NK-92 (cell line): ENCODE results near the gene CACNG4.
"Not testable (repeated sequence)": the region's sequence is repeated elsewhere in the genome, so short reads cannot be mapped to it uniquely, and the experiment has no call there.

ENCODE experiments used
- DNase-seq: peaks from one replicate; lab custom pipeline; 2025; ENCODE audit not compliant: unreplicated experiment; lab: John Stamatoyannopoulos, UW

The CACNG4 gene

DNA sequence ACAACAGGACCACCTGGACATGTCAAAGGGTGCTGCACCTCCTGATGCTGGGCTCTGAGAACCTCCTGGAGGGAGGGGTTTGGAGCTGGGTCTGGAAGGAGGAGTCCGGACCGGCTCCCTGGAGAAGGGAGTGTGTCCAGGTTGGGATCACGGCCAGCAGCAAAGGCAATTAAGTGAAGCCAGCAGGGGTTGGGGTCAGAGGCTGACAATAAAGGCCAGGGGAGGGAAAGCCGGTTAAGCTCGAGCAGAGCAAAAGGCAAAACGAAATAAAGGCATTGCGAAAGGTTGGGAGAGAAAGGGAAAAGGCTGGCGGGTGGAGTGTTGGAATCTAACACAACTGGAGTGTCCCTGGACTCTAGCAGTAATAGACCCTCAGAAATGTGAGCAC is 992 bp upstream of the CACNG4 start:
- no peak for DNase-seq

DNA sequence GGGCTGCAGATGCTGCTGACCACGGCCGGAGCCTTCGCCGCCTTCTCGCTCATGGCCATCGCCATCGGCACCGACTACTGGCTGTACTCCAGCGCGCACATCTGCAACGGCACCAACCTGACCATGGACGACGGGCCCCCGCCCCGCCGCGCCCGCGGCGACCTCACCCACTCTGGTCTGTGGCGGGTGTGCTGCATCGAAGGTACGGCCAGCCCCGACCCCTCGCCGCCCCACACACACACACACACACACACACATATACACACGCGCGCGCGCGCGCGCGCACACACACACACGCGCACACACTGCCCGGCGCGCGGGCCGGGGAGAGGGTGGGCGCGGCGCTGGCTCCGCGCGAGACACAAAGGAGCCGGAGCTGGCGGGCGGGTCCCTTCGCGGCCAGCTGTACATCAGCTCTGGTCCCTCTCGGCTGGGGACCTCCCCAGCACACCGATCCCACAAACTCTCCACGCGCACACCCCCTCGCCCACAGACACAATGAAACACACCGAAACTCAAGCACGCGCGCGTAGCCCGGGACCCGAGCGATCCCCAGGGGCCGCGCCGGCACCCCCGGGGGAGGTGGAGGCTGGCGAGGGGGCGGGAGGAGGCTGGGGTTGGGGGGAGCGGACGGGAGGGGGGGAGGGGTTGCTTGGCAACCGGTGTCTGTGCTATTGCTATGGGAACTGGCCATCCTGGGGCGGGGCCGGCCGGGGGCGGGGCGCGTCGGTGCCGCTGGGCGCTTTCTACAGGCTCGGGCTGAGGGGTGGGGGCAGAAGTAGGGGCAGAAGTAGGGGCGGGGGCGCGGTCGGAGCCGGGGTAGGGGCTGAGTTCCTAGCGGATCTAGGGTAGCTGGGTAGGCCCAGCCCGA is 658 bp downstream of the CACNG4 start:
- no peak for DNase-seq

DNA sequence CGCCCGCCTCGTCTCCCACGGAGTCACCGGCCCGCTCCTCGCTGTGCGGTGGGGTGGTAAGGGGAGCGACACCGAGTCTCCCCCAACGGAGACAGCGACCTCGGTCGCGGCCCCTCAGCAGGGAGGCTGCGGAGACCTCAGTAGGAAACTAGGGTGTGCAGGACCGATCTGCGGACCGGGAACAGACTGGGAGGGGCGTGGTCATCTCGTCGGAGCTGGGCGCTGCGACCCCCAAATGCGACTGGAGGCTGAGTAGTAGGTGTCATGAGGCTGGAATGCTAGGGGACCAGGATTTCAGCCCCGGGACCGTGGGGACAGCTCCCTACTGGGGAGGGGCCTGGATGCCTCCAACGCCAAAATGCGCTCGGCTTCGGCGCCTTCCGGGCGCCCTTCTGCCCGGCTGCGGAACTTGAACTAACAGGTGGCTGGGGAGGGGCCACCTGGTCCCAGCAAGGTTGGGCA is 1.3 kb downstream of the CACNG4 start:
- DNase-seq, result no peak

DNA sequence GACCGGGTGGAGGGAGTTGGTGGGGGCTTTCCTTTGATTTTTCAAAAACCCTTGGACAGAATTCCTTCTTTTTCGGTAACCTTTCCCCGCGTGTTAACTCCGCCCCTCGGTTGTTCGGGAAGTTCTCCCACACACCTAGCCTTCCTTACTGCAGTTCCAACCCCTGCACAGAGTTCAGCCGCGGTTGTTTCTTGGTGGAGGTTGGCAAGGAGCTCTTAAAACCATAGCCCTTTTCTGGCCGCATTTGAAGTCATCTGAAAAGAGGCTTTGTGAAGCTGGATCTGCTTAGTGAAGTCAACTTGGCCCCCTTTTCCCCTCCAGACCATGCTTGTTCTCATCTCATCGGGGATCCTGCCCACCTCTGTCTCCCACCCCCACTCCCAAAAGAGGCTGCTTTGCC is 1.8 kb downstream of the CACNG4 start:
- no peak for DNase-seq

DNA sequence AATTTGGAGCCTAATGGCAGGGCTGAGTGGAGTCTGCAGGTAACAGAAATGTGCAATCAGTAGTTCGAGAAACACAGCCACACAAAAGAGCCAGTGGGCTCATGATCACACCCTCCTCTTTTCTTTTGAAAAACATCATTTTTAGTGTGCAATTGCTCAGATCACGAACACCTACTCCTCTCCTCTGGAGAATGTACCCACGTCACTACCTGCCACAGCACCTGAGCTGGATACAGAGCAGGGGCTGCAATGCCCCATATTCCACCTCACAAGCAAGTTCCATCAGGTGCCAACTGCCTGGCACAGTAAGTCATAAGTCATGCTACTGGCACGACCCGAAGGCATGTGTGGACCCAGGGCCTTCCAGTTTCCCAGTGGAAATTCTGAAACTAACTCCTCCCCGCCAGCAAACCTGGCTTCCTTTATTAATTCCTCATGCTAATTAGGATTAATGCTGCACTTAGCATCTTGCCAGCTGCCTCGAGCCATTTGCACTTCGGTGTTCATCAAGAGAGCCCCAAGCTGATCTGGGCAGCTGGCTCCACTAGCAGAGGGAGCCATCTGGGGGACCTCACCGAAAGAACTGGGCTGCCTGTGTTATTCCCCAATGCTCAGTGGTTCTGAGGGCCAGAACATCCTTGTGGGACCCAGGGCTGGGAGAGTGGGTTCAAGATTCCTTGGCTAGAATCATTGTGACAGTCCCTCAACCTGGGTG is 2.4 kb downstream of the CACNG4 start:
- no peak for DNase-seq

DNA sequence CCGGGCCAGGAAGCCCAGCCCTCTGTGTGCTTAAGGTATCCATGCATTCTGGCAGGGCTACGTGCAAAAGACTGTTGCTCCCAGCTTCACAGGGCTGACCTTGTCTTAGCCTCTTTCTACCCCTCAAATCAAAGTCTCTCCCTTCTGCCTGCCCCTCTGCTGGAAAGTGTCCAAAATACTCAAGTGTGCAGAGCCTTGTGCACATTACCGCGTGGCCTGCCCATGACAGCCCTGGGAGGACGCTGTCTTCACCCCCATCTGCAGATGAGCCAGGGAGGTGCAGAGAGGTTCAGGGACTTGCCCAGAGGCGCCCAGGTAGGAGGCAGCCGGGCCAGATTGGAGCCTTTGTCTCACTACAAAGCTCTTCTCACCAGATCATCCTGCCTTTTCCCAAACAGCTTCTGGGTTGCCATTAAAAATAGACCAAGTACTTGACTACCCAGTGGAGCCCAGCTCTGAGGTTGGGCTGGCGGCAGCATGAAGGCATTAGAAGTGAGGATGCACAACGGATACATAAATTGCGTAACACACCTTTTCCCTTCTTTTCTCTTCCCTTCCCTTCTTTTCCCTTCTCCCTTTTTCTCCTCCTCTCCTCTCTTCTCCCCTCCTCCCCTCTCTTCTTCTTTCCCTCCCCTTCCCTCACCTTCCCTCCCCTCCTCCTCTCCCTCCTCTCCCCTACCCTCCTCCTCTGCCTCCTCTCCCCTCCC is 3.5 kb downstream of the CACNG4 start:
- DNase-seq, result no peak

DNA sequence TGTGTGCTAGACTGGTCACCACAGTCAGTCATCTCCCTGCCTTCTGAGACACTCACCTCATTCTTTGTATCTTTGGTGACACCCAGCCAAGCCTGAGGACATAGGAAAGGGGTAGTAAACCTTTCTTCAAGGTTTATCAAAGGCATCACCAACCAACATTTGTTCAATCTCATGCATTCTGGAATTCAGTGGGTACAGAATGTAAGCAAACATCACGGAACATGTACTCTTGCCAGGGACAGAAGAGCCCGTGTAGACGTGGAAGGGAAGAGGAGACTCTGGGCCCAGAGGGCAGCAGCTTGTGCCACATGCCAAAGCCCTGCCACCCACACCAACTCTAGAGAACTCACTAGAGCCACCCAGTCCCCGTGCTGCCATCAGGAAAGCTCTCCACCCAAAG is 4.4 kb downstream of the CACNG4 start:
- DNase-seq, result no peak

DNA sequence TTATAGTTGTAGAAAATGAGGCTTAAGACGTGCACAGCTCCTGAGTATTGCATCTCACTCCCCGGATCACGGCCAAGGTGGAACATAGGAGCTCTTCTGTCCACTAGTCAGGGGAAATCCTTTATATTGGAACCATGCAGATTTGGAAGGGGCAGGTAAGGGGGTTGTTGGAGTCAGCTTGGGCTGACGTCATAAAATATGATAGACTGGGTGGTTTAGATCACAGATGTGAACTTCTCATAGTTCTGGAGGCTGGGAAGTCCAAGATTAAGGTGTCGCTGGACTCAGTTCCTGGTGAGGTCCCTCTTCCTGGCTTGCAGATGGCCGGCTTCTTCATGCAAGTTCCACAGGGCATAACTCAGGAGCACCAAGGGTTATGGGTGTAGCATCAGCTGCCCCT is 5.6 kb downstream of the CACNG4 start:
- no peak for DNase-seq

DNA sequence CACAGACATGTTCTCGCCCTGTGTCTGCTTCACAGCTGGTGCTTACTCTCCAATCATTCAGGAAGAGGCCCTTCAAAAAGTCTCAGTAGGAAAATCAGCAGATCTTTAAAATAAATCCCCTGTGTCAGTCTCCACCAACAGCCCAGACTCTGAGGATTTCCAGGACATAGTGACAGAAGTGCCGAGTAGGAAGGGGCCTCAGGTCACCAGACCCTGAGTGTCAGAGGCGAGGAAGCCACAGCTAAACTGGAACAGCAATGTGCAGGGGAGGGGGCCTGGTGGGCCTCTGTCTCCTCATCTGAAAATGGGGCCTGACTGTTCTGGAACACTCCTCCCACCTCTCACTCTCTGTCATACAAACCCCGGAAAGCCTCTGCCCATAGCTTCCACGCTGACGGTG is 6.3 kb downstream of the CACNG4 start:
- DNase-seq, result no peak

DNA sequence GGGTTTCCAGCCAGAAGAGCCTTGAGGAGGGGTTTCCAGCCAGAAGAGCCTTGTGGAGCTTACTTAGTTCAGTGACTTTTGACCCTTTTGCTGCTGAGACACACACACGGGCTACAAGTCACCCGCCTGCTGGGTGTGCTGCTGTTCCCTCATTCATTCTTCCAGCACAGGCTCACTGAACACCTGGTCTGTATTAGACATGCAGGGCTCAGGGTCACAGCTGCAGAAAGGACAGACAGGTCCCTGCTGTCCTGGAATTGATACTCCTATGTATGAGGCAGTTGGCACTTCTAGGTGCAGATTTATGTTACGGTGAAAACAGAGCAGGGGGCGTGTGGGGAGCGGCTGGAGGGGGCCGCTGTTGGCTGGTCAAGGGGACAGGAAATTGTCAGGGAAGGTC is 6.8 kb downstream of the CACNG4 start:
- no peak for DNase-seq

DNA sequence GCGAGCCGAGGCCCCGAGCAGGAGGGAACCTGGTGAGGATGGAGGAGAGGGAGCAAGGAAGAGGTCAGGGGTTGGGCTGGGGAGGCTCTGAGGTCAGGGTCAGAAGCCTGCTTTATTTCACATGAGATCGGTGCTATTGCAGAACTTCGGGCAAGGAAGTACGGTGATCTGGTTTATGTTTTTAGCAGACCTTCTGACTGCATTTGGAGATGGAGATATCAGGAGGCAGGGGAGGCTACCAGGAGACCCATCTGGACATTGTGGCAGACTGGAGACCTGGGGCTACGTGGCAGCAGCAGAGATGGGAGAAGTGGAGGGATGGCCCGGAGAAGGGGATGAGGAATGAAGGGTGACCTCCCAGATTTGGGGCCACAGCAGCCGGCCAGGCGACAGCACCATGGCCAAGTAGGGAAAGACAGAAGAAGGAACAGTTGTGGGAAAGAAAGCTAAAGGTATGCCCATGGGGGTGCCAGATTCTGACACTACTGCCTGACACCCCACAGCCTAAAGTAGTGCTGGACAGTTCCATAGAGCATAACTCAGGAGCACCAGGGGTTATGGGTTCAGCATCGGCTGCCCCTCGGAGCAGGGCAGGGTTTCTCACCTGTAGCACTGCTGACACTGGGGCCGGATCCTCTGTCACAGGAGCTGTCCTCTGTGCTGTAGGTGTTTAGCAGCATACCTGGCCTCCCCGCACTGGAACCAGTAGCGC is 7.4 kb downstream of the CACNG4 start:
- DNase-seq, result no peak

DNA sequence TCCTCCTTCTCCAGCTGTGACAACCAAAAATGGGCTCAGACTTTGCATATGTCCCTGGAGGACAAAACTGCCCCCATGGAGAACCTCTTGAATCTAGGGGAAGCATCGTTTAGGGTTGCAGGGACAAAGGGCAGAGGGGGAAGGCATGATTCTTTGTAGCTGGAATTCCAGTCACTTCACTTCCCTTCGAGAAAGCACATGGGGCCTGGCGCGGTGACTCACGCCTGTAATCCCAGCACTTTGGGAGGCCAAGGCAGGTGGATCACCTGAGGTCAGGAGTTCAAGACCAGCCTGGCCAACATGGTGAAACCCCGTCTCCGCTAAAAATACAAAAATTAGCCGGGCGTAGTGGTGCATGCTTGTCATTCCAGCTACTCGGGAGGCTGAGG is 7.9 kb downstream of the CACNG4 start:
- not testable (repeated sequence) for DNase-seq

DNA sequence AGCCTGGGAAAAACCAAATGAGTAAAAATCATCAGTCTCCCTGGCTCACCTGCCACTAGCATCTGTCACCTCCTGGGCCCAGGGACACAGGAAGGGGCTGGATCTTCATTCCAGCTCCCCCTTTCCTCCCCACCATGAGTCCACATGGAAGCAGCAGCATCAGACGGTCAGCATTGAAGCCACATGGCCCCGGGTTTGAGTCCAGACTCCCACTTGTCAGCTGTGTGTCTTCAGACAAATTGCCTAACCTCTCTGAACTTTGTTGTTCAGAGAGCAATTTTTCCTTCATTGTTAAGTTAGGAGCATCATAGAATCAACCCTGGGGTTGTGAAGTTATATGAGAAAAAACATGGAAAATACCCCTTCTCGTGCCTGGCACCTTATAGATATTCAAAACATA is 10.7 kb downstream of the CACNG4 start:
- DNase-seq, result no peak

DNA sequence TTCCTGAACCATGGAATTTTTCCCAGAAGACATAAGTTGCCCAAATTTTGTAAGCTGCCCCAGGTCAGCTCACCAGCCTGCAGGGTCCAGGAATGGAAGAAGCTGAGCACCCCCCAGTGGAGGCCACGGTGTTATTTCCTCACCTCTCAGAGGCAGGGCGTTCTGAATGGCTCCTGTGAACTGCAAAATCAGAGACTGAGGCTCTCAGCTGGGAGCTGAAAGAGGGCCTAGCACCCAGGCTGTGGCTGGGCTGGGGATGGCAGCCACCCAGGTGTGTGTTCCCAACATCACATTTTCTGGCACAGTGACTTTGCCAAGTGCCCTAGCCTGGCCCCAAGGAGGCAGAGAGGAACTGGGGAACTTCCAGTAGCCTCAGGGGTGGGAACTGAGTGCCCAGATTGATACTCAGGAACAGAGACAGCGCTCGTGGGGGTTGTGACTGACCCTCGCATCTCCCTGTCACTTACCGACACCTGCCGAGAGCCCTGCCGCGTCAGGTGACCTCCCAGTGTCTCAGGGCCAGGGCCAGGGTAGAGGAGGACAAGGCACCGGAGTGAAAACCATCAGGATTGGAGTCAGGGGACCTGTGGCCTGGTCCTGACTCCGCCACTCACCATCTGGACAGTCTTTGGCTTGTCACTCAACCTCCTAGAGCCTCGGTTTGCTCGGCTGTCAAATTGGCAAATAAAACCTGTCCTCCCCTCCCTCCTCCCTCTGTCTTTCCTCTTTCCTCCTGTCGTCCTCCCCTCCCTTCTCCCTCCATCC is 11.3 kb downstream of the CACNG4 start:
- DNase-seq, result no peak

DNA sequence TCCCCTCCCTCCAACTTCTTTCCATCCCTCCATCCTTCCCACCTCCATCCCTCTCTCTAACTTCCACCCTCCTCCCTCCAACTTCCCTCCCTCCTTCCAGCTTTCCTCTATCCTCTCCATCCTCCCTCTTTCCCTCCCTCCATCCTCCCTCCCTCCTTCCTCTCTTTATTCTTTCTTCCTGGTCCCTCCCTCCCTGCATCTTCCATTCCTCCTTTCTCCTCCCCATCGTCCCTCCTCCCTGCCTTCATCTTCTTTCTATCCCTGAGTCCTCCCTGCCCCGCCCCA is 11.8 kb downstream of the CACNG4 start:
- no peak for DNase-seq

DNA sequence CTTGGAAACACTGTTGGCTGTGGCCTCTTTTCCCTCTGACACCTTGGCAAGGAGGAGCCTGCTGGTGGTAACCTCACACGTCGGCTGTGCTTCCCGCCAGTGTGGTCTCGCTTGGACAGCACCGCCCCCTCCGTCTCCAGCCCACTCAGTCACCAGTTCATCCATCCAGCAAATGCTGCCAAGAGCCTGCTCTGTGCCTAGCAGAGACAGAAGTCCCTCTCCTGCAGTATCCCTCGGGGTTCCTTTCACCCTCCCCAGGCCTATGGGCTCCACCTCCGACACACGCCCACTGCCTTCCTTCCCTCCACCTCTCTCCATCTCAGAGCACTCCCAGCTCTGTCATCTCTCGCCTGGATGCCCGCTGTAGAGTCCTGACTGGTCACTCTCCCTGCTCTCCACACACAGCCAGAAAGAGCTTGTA is 12.3 kb downstream of the CACNG4 start:
- no peak for DNase-seq

DNA sequence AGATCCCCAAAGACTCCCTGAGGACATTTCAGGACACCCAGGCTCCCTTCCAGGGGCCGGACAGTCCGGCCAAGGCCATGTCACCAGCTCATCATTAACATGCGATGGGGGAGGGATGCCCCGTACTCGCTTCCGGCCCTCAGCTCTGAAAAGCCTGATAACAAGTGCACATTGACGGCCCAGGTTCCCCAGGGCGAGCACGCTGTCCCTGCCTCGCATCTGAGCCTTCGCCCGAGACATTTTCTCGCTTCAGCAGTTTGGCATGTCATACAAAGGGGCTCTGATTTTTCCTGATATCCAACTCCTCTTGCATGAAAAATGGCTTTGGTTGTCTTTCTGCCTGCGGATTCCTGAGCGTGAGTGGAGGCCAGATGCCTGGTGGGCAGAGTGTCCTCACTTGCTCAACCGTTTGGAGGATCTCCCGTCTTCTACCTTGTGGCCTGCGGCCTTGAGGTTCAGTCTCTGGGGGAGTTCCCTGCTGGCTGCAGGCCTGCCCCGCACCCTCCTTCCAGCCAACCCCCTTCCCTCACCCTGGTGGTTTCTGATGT is 14.1 kb downstream of the CACNG4 start:
- DNase-seq, result no peak

DNA sequence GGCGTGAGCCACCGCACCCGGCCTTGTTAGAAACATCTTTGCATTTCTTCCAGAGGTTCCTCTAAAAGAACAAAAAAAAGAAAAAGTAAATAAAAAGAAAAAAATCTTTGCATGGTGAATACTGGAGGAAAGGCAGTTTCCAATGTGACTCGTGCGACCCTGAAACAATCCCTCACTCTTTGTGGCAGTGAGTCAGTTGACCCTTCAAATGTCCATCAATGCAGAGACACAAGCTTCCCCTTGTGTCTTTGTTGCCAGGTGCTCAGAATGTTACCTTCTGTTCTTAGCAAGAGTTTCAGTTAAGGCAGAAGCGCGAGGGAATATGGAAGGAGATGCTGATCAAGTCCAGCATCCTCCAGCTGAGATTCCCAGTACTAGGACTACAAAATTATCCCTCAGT is 16.4 kb downstream of the CACNG4 start:
- DNase-seq, result no peak

DNA sequence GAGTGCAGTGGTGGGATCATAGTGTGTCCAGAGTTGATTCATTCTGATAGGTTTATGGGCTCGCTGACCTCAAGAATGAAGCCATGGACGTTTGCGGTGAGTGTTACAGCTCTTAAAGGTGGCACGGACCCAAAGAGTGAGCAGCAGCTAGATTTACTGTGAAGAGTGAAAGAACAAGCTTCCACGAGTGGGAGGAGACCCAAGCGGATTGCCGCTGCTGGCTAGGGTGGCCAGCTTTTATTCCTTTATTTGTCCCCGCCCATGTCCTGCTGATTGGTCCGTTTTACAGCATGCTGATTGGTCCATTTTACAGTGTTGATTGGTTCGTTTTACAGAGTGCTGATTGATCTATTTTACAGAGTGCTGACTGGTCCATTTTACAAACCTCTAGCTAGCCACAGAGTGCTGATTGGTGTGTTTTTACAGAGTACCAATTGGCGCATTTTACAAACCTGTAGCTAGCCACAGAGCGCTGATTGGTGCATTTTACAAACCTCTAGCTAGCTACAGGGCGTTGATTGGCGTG is 17.5 kb downstream of the CACNG4 start:
- no peak for DNase-seq

DNA sequence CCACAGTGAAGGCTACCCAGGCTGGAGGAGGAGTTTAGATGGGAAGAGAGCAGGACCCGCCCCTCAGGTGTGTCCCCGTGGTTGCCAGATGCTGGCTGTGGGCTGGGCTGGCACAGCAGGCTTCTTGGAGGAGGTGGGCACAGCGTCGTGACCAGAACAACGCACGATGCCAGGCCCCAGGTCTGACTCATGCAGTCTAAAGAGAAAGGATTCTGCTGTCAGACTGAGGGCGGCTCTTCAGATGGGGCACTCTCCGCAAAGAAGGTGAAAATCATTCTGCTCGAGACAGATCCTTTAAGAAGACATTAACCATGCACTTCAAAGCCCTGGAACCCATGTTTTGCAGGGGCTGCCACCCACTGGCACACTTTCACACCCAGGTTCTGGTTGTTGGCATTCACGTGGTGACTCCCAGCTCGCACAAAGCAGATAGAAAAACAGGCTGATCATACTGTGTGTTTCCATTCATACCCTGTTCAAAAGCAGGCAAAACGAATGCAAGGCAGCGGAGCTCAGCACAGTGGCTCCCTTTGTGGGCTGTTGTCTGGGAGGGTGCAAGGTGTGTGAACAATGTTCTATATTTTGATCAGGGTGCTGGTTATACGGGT is 19.0 kb downstream of the CACNG4 start:
- no peak for DNase-seq
